HG03108 (cell line): ENCODE measurements around the gene COQ8B.
"Not testable (repeated sequence)": the region's sequence is repeated elsewhere in the genome, so short reads cannot be mapped to it uniquely, and the experiment has no call there.

ENCODE experiments used
- ATAC-seq: cut with Tn5 transposase; IDR thresholded peaks from one replicate; pipeline ENCODE4 v1.9.1; 2021; ENCODE audit warnings: moderate library complexity; ENCODE audit not compliant: unreplicated experiment

Gene COQ8B

DNA sequence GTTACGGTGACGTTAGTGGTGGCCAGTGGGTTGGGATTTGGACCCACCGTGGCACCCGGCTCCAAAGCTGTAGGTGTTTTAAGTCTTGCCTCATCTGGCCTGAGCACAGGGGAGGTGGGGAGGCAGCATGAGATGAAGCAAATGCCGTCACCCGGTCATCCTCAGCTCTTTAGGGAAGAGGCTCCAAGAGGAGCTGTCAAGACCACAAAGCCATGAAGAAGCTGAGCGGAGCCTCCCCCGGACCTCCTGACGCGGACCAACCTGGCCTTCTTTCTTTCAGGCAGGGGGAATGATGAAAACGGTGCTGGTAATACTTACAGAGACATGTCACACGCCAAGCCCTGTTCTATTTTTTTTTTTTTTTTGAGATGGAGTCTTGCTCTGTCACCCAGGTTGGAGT, 26.2 kb upstream of the COQ8B start:
- no peak for ATAC-seq

DNA sequence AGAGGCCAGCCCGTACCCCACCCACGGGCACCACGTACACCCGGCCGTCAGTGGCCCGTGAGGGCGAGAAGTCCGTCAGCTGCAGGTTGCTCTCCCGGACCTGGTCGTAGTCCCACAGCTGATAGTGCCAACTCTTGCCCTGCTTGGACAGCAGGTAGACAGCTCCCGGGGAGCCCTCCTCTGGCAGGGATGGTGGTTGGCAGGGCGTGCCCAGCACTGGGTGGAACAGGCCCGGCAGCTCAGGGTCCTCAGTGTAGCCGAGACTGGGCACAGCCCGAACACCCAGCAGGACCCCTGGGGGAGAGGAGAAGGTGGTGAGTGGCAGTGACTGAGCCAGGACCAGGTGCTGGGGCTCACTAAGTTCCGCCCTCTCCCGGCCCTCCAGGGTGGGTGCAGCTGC, 25.8 kb upstream of the COQ8B start:
- ATAC-seq: no peak

- no peak for ATAC-seq
Observed at GRCh38 chr19:40741527-40742390, 25.1 kb upstream of the COQ8B start.

- ATAC-seq: no peak
Observed at GRCh38 chr19:40740747-40741146, 24.1 kb upstream of the COQ8B start.

GRCh38 chr19:40739871-40740703, 23.4 kb upstream of the COQ8B start:
- no peak for ATAC-seq

DNA sequence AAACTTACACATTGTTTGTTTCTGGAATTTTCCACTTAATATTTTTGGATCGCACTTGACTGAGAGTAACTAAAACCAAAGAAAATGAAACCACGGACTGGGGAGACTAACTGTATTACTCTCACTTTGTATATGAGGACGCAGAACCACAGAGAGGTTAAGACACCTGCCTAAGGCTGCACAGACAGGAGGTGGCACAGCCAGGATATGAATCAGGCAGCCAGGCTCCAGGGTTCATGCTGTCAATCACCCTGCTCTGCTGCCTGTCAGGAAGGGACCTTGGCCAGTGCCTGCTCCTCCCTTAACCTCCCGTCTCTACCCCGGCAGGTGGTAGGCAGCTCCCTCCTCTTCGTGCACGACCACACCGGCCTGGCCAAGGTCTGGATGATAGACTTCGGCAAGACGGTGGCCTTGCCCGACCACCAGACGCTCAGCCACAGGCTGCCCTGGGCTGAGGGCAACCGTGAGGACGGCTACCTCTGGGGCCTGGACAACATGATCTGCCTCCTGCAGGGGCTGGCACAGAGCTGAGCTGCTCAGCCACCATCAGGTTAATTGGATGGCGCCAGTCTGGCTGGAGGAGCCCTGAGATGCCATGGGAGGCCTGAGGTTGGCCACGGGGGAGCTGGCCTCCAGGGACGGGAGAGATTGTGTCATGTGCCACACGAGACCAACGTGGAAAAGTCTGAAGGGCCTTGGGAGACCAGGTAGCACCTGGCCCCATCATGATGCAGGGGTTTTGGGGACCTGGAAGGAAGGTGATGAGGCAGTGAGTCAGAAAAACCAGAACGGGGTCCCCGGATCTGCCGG, 22.5 kb upstream of the COQ8B start:
- no peak for ATAC-seq

DNA sequence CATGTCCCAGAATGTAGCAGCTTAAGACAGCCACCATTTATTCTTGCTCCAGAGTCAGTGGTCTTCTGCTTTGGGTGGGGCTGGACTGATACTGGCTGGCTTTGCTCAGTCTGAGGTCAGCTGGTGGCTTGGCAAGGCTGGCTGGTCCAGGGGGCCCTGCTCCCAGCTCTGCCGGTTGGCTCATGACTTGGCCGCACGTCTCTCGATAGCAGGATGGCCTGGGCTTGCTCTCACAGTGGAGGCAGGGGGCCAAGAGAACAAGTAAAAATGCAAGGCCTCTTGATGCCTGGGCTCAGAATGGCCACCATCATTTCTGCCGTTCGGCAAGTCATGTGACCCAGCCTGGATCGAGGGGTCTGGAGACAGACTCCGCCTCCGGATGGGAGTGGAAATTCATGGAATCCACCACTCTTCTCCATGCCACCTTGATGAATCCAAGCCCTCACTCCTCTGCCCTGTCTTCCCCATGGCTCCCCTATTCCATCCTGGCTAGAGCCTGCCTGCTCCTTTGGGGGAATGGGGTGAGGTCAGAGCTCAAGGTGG, 20.5 kb upstream of the COQ8B start:
- no peak for ATAC-seq

- ATAC-seq: no peak
Observed at GRCh38 chr19:40736661-40737060, 20.0 kb upstream of the COQ8B start.

DNA sequence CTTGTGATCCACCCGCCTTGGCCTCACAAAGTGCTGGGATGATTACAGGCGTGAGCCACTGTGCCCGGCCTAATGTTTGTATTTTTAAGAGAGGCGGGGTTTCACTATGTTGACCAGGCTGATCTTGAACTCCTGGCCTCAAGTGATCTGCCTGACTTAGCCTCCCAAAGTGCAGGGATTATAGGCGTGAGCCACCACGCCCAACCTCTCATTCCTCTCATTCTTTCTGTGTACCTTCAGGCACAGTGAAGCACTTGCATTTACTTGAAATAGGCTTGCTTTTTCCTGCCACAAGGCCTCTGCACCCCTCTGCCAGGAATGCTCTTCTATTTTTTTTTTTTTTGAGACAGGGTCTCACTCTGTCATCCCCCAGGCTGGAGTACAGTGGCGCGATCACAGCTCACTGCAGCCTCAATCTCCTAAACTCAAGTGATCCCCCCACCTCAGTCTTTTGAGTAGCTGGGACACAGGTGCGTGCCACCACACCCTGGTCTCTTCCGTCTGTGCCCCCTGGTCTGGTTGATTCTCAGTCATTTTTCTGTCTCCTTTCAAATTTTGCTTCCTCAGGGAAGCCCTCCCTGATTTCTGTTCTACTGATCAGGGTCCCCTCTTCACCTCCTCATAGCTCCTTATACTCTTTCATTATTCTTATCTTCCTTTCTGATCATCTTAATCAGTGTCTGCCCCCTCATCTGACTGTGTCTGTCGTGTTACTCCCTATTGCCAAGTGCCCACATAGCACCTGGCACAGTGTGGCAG, 18.5 kb upstream of the COQ8B start:
- ATAC-seq: no peak

- no peak for ATAC-seq
Observed at GRCh38 chr19:40733149-40733548, 16.5 kb upstream of the COQ8B start.

GRCh38 chr19:40732304-40732703, 15.6 kb upstream of the COQ8B start:
- ATAC-seq: not testable (repeated sequence)

DNA sequence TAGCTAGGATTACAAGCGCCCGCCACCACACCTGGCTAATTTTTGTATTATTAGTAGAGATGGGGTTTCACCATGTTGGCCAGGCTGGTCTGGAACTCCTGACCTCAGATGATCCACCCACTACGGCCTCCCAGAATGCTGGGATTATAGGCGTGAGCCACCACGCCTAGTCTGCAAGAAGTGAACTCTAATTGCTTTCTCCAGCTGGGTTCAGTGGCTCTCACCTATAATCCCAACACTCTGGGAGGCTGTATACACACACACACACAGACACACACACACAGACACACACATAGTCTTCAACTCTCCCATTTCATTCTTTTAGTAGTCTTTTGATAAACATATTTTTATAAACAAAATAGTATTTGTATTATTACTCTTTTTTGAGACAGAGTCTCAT, 13.4 kb upstream of the COQ8B start:
- not testable (repeated sequence) for ATAC-seq

DNA sequence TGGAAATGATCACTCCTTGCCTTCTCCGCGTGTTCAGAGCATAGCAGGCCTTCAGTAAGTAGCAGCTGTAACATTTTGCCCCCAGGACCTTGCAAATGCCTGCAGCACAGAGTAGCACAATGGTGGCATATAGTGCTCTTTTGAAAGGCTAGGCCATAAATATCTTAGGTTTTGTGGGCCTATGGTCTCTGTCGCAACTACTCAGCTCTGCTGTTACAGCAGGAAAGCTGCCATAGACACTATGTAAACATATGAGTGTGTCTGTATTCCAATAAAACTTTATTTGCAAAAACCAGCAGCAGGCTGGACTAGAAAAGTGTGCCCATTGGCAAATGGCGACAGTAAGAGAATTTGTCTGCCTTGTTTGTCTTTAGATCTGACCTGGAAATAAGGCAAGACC, 9.6 kb upstream of the COQ8B start:
- ATAC-seq: no peak

DNA sequence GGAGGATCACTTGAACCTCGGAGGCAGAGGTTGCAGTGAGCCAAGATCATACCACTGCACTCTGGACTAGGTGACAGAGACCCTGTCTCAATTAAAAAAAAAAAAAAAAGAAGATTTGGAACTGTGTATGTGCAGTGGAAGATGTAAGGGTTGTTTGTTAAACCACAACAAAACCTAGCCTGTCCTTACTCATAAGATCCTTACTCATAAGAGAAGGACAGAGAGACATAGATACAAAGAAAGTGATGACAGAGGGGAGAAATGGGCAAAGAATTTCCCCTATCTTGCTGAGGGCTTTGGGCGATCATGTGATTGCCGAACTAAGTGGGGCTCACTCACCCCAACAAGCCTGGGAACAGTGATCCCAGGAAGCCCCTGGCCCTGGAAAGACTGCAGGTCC, 8.2 kb upstream of the COQ8B start:
- no peak for ATAC-seq

DNA sequence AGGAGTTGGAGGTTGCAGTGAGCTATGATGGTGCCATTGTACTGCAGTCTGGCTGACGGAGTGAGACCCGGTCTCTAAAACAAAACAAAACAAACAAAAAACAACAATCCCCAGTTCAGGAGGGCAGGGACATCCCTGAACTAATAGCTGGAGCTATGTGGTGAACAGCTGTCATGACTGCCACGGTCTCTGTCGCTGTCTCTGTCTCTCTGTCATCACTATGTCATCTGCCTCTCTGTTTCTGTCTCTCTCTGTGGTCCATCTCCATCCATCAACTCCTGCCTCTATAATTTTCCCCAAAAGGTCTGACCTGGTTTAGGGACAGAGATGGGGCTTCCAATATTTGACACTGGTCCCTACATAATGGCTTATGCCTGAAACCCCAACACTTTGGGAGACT, 7.6 kb upstream of the COQ8B start:
- no peak for ATAC-seq

- ATAC-seq: no peak
Observed at GRCh38 chr19:40723661-40724254, 7.1 kb upstream of the COQ8B start.

GRCh38 chr19:40721936-40722661, 5.4 kb upstream of the COQ8B start:
- no peak for ATAC-seq

DNA sequence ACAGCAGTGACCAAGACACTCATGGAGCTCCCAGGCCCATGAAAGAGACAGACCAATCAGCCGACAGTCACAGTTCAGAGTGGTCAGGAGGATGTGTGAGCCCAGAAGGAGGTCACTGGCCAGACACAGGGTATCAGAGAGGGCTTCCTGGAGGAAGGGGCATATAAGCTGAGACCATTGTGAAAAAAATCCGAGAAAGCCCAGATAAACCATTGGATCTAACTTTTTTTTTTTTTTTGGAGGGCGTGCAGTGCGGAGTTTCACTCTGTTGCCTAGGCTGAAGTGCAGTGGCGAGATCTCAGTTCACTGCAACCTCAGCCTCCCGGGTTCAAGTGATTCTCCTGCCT, 4.4 kb upstream of the COQ8B start:
- no peak for ATAC-seq

- ATAC-seq: no peak
Observed at GRCh38 chr19:40719414-40719894, 2.8 kb upstream of the COQ8B start.
